Endothelial cell of umbilical vein (primary cell): ENCODE data around the gene OPCML.

ENCODE experiments used
- CTCF ChIP-seq, 2 donors: IDR thresholded peaks; 1 replicate in 1 of 2; 2 replicates in 1 of 2; pipeline ENCODE4 v1.5.1; 2011; ENCODE audit warnings: low read length in 2 of 2, mild to moderate bottlenecking in 2 of 2, moderate library complexity in 2 of 2, control low read depth in 1 of 2, inconsistent platforms in 1 of 2, low read depth in 1 of 2; ENCODE audit not compliant: insufficient read depth in 1 of 2; ENCODE audit errors: extremely low read depth in 1 of 2
- EZH2 ChIP-seq: IDR thresholded peaks from 2 replicates; pipeline ENCODE4 v1.6.1; 2012; ENCODE audit warnings: borderline replicate concordance, low read depth, mild to moderate bottlenecking, moderate library complexity, low read length, inconsistent platforms; ENCODE audit not compliant: severe bottlenecking
- MAX ChIP-seq: IDR thresholded peaks from 2 replicates; pipeline ENCODE4 v1.6.1; 2011; ENCODE audit not compliant: insufficient read depth, insufficient read length
- POLR2A ChIP-seq: IDR thresholded peaks from 2 replicates; pipeline ENCODE4 v1.6.1; 2012; ENCODE audit warnings: low read depth, mild to moderate bottlenecking, control low read depth, low read length
- POLR2AphosphoS5 ChIP-seq: IDR thresholded peaks from 2 replicates; pipeline ENCODE4 v1.6.1; 2012; ENCODE audit warnings: low read depth, mild to moderate bottlenecking, control low read depth, low read length, moderate library complexity; ENCODE audit not compliant: insufficient read depth

GRCh38 chr11:133381761-133382130, 150.6 kb downstream of the OPCML start:
- TF ChIP-seq POLR2A, result no peak
- no peak for TF ChIP-seq CTCF (IDR thresholded peaks at IDR 0.05; ENCODE audit: extremely low read depth in 1 of 2, insufficient read depth in 1 of 2, low read depth in 1 of 2, low read length in 2 of 2)
- TF ChIP-seq EZH2, result no peak
- no peak for TF ChIP-seq POLR2AphosphoS5
- TF ChIP-seq MAX, result no peak
